BLaER1 (cell line): Measurements from ENCODE around the gene LPCAT4.
"Not testable (repeated sequence)": the region's sequence is repeated elsewhere in the genome, so short reads cannot be mapped to it uniquely, and the experiment has no call there.

Source experiments
- H3K27ac ChIP-seq: shearing (Covaris generic); formaldehyde crosslinking; 2 replicates; pipeline ENCODE4 v1.8.1; 2022
- H3K27me3 ChIP-seq: shearing (Covaris generic); formaldehyde crosslinking; 2 replicates; pipeline ENCODE4 v1.8.1; 2022
- H3K36me3 ChIP-seq: shearing (Covaris generic); formaldehyde crosslinking; 2 replicates; pipeline ENCODE4 v1.8.1; 2022
- H3K4me1 ChIP-seq: shearing (Covaris generic); formaldehyde crosslinking; 2 replicates; pipeline ENCODE4 v1.8.1; 2022
- H3K4me2 ChIP-seq: shearing (Covaris generic); formaldehyde crosslinking; 2 replicates; pipeline ENCODE4 v1.8.1; 2022
- H3K4me3 ChIP-seq: shearing (Covaris generic); formaldehyde crosslinking; 2 replicates; pipeline ENCODE4 v1.8.1; 2022
- H3K9ac ChIP-seq: shearing (Covaris generic); formaldehyde crosslinking; 2 replicates; pipeline ENCODE4 v1.8.1; 2022
- H3K9me3 ChIP-seq: shearing (Covaris generic); formaldehyde crosslinking; 2 replicates; pipeline ENCODE4 v1.8.1; 2022
- H4K20me1 ChIP-seq: shearing (Covaris generic); formaldehyde crosslinking; 2 replicates; pipeline ENCODE4 v1.8.1; 2022
- Cebpa-rat ChIP-seq: shearing (Covaris generic); IDR thresholded peaks from 2 replicates; pipeline ENCODE4 v1.8.1; 2022

The LPCAT4 gene

DNA sequence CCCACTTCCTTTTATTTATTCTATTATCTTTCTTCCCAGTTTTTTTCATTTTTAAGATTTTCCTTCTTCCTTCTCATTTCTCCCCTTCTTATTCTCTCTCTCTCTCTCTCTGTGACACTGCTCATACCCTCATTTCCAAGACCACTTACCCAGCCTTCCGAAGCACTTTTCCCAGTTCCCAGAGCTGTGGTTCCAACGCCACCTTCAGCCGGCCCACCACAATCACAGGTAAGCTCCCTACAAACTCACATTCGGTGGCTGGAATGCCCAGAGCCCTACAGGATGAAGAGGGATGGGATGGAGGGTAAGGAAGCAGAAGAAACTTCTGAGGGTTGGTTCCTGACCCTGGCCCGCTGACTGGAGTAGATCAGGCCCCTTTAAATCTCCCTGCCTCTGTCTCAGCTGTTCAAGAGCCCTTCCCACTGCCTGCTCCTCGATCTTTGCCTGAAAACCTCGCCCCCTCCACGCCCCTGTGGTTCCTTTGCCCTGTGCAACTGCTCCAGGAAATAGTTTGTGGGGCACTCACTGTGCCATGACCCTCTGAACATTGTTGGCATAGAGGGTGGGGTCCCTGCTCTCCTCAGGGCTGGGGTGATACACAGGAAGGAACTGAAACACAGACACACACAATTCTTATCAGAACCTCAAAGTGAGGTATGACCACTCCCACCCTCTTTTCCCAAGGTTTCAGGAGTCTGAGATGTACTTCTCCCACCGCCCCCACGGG is 4.8 kb downstream of the LPCAT4 start:
- H3K9me3 ChIP-seq, result no peaks in the 10 kb centered on the region
- H3K27ac ChIP-seq, result 0 out of 2 replicates have a peak overlapping the region, but pooled peaks have one; percentile 30
- H4K20me1 ChIP-seq, result peaks cover 16% of the 10 kb centered on the region
- H3K36me3 ChIP-seq, result peaks cover 69% of the 10 kb centered on the region
- H3K4me1 ChIP-seq, result peaks cover 30% of the 10 kb centered on the region
- H3K4me3 ChIP-seq, result no peak overlapping the region
- 0 out of 2 replicates have a peak overlapping the region, but pooled peaks have one; percentile 9 for H3K4me2 ChIP-seq
- H3K9ac ChIP-seq, result peak overlapping the region; percentile 34; the same call in 1 of the 2 replicates
- no peak for TF ChIP-seq Cebpa-rat
- H3K27me3 ChIP-seq, result no peaks in the 10 kb centered on the region

DNA sequence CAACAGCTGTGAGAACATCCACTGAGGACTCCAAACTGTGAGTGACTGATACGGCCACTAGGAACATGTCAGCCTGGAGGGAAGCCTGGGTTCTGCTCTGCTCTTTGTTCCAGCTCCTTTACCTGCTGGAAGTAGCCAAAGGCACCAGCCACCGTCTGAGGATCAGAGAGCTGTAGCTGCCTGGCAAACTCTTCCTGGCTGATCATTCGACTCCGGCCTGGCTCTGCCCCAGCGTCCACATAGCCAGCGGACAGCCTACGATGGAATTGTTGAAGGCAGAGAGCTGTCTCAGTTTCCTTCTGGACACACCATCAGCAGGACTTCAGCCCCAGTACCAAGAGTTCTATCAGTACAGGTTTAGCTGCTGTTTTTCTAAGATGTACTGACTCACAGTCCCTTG is 5.7 kb downstream of the LPCAT4 start:
- no peak for TF ChIP-seq Cebpa-rat
- H3K36me3 ChIP-seq, result peaks cover 78% of the 10 kb centered on the region
- H3K27ac ChIP-seq, result no peak overlapping the region
- H3K9me3 ChIP-seq, result no peaks in the 10 kb centered on the region
- H3K4me3 ChIP-seq, result no peak overlapping the region
- H3K9ac ChIP-seq, result no peak overlapping the region
- H3K4me1 ChIP-seq, result peaks cover 29% of the 10 kb centered on the region
- no peaks in the 10 kb centered on the region for H3K27me3 ChIP-seq
- H4K20me1 ChIP-seq, result peaks cover 16% of the 10 kb centered on the region
- H3K4me2 ChIP-seq, result no peak overlapping the region

DNA sequence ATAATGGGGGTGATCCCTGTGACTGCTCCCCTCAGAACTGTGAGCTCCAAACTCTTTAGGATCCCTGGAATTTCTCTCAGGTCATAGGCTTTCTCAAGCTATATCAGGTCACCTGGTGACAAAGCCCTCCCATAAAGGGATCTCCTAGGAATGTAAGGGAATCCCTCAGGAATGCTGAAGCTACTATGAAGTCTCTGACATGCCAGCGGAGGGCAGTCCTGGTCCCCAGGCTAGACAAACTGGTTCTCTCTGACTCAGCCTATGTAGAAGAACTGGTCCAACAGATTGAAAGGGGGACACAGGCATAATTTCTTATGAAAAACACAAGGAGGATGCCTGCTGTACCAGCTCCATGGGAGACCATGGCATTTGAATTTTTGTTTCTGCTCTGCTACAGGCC is 6.7 kb downstream of the LPCAT4 start:
- Histone ChIP-seq H3K36me3 (peaks cover 88% of the 10 kb centered on the region), H3K9ac (no peak overlapping the region), H3K27ac (no peak overlapping the region), H3K27me3 (no peaks in the 10 kb centered on the region), H4K20me1 (peaks cover 6% of the 10 kb centered on the region), H3K9me3 (no peaks in the 10 kb centered on the region), H3K4me3 (no peak overlapping the region), H3K4me1 (peaks cover 19% of the 10 kb centered on the region), H3K4me2 (no peak overlapping the region)
- no peak for TF ChIP-seq Cebpa-rat

DNA sequence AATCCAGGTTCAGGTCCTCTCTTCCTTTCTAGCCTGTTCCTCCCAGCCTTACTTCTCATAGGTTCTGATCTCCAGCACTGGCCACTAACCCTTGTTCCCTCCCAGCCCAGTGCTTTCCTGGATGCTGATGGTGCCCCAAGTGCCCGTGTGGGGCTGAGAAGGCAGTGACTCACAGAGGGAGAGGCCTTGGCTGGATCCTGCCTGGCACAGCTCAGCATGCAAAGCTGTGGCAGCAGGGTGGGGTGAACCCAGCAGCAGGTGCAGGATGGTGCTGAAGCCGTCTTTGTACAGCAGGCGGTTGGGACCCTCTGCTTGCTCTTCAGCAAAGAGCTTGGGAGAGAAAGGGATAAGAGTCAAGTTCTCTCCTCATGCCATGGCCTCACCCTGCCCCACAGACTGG is 7.6 kb downstream of the LPCAT4 start:
- TF ChIP-seq Cebpa-rat, result no peak
- Histone ChIP-seq H3K27ac (no peak overlapping the region), H3K4me1 (peaks cover 11% of the 10 kb centered on the region), H3K9ac (no peak overlapping the region), H3K9me3 (no peaks in the 10 kb centered on the region), H3K36me3 (peaks cover 97% of the 10 kb centered on the region), H3K4me3 (no peak overlapping the region), H3K4me2 (no peak overlapping the region), H3K27me3 (no peaks in the 10 kb centered on the region), H4K20me1 (no peaks in the 10 kb centered on the region)

DNA sequence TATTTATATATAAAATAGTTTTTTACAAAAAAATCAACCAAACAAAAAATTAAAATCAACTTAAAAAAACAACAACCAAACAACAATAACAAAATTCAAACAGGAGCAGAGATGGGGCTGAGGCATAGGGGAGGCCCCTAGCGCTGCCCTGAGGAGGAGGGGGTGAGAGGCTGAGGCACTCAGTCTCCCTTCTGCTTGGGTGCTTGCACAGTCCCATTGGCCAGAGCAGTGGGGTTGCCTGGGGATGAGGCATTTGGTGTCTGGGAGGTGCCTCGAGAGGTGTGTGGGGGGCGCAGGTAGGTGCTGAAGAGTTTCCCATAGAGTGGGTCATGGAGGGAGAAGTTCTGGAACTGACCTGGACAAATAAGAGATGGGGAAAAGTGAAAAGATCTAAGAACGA is 8.0 kb downstream of the LPCAT4 start:
- H3K4me2 ChIP-seq, result no peak overlapping the region
- no peak overlapping the region for H3K27ac ChIP-seq
- peaks cover 99% of the 10 kb centered on the region for H3K36me3 ChIP-seq
- no peaks in the 10 kb centered on the region for H3K9me3 ChIP-seq
- no peak overlapping the region for H3K9ac ChIP-seq
- H3K4me1 ChIP-seq, result peaks cover 11% of the 10 kb centered on the region
- H3K27me3 ChIP-seq, result no peaks in the 10 kb centered on the region
- no peak for TF ChIP-seq Cebpa-rat
- no peaks in the 10 kb centered on the region for H4K20me1 ChIP-seq
- no peak overlapping the region for H3K4me3 ChIP-seq

DNA sequence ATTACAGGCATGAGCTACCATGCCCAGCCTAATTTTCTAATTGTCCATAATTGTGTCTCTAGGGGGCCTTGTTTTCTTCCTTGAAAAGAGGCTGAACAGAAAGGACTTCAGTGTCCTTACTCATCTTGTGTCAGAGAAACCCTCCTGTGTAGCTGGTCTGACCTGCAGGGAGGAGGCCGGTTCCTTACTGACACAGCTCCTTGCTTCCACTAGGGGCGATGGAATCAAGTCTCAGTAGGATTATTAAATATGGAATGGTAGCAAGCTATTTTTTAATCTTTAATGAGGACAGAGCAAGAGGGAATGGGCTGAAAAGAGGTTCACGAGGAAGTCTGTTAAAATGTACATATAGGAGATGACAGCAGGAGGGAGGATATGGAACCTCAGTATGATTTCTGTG is 8.6 kb downstream of the LPCAT4 start:
- H3K9me3 ChIP-seq, result no peaks in the 10 kb centered on the region
- TF ChIP-seq Cebpa-rat, result no peak
- H3K9ac ChIP-seq, result no peak overlapping the region
- H3K27ac ChIP-seq, result no peak overlapping the region
- H3K27me3 ChIP-seq, result no peaks in the 10 kb centered on the region
- no peak overlapping the region for H3K4me3 ChIP-seq
- H3K36me3 ChIP-seq, result peaks cover 97% of the 10 kb centered on the region
- no peak overlapping the region for H3K4me2 ChIP-seq
- H3K4me1 ChIP-seq, result peaks cover 11% of the 10 kb centered on the region
- no peaks in the 10 kb centered on the region for H4K20me1 ChIP-seq

DNA sequence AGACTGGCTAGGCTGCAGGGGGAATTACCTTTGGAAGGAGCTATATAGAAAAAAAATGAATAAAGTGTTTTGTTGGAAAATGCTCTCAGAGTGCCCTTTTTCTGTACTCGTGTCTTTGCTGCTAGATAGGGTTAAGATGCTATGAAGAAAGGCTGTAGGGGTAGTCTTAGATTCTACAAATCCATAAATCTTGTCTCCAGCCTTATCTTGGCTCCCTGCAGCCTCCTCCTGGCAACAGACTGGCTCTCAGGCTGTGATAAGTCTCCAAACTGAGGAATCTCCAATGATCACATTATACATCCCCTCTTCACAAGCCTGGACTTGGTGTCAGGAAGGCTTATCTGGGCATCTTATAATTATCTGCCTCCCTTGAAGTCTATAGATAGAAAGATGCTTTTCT is 9.3 kb downstream of the LPCAT4 start:
- TF ChIP-seq Cebpa-rat, result no peak
- Histone ChIP-seq H3K4me2 (no peak overlapping the region), H3K9me3 (no peaks in the 10 kb centered on the region), H3K27ac (no peak overlapping the region), H3K36me3 (peaks cover 93% of the 10 kb centered on the region), H3K27me3 (no peaks in the 10 kb centered on the region), H3K4me3 (no peak overlapping the region), H3K9ac (no peak overlapping the region), H4K20me1 (no peaks in the 10 kb centered on the region), H3K4me1 (peaks cover 7% of the 10 kb centered on the region)

DNA sequence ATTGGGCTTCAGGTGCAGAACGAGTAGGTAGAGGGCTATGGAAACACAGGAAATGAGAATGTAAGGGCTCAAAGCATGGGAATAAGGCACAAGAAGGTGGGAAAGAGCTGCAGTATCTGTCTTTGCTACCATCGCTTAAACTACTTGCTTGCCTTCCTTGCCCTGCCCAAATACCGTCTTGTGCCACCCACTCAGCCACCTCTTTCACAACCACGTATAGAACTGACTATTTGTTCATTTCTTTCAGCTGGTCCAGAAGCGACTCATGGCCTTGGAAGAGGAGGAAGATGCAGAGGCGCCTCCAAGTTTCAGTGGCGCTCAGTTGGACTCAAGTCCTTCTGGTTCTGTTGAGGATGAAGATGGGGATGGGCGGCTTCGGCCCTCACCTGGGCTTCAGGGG is 11.8 kb downstream of the LPCAT4 start:
- Histone ChIP-seq H3K36me3 (peaks cover 70% of the 10 kb centered on the region), H3K4me3 (no peak overlapping the region), H3K4me2 (no peak overlapping the region), H4K20me1 (no peaks in the 10 kb centered on the region), H3K27me3 (no peaks in the 10 kb centered on the region), H3K4me1 (no peaks in the 10 kb centered on the region), H3K9me3 (no peaks in the 10 kb centered on the region), H3K27ac (no peak overlapping the region), H3K9ac (no peak overlapping the region)
- TF ChIP-seq Cebpa-rat, result no peak

DNA sequence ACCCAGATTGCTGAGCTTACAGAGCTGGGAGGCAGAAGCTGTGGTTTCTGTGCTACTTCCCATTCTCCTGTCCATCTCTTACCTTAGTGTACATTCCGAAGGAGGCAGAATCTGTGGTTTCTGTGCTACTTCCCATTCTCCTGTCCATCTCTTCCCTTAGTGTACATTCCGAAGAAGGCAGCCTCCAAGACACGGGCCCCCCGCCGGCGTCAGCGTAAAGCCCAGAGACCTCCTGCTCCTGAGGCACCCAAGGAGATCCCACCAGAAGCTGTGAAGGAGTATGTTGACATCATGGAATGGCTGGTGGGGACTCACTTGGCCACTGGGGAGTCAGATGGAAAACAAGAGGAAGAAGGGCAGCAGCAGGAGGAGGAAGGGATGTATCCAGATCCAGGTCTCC is 12.7 kb downstream of the LPCAT4 start:
- Histone ChIP-seq H3K9ac (no peak overlapping the region), H3K4me2 (no peak overlapping the region), H4K20me1 (no peaks in the 10 kb centered on the region), H3K4me1 (no peaks in the 10 kb centered on the region), H3K27me3 (no peaks in the 10 kb centered on the region), H3K9me3 (no peaks in the 10 kb centered on the region), H3K27ac (no peak overlapping the region), H3K36me3 (peaks cover 60% of the 10 kb centered on the region), H3K4me3 (no peak overlapping the region)
- no peak for TF ChIP-seq Cebpa-rat

DNA sequence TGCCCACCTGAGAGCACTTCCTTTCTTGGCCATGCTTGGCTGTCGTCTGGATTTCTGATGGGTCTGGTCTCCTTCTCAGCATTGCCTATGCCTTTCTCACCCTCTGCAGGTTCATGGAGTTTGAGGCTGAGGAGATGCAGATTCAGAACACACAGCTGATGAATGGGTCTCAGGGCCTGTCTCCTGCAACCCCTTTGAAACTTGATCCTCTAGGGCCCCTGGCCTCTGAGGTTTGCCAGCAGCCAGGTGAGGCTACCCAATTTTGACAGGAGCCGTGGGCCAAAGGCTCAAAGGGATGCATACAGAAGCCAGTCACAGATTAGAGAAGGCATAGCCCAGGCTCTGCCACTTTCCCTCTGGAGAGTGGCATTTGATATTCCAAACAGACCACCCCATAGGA is 13.4 kb downstream of the LPCAT4 start:
- no peak for TF ChIP-seq Cebpa-rat
- H3K36me3 ChIP-seq, result peaks cover 53% of the 10 kb centered on the region
- no peaks in the 10 kb centered on the region for H4K20me1 ChIP-seq
- H3K4me1 ChIP-seq, result no peaks in the 10 kb centered on the region
- H3K27ac ChIP-seq, result no peak overlapping the region
- no peak overlapping the region for H3K4me2 ChIP-seq
- H3K9me3 ChIP-seq, result no peaks in the 10 kb centered on the region
- H3K4me3 ChIP-seq, result no peak overlapping the region
- H3K9ac ChIP-seq, result no peak overlapping the region
- H3K27me3 ChIP-seq, result no peaks in the 10 kb centered on the region

DNA sequence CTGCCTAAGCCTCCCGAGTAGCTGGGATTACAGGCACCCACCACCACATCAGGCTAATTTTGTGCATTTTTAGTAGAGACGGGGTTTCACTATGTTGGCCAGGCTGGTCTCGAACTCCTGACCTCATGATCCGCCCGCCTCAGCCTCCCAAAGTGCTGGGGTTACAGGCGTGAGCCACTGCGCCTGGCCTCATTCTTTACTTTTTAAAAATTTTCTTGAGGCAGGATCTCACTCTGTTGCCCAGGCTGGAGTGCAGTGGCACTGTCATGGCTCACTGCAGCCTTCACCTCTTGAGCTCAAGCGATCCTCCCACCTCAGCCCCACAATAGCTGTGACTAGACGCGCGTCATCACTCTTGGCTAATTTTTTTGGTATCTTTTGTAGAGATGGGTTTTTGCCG is 14.0 kb downstream of the LPCAT4 start:
- not testable (repeated sequence) for H3K4me2 ChIP-seq, H3K9ac ChIP-seq, H3K27me3 ChIP-seq, H3K4me3 ChIP-seq, H3K27ac ChIP-seq, H3K4me1 ChIP-seq, H4K20me1 ChIP-seq, H3K9me3 ChIP-seq
- peaks cover 47% of the 10 kb centered on the region for H3K36me3 ChIP-seq
